MM.1S (cell line): Measurements from ENCODE around the gene GALE.

ENCODE experiments used
- DNase-seq: peaks from one replicate; pipeline ENCODE4 v3.0.0-alpha.2; 2015
- H2AFZ ChIP-seq: fragments of 300-600 bp; sonication (generic); 2 replicates; pipeline ENCODE4 v1.6.0; 2016; ENCODE audit warnings: antibody characterized with exemption, low read length
- H3F3A ChIP-seq: fragments of 300-600 bp; sonication (generic); 2 replicates; pipeline ENCODE4 v1.6.1; 2016; ENCODE audit warnings: mild to moderate bottlenecking, antibody characterized with exemption, low read length, moderate library complexity, mixed read lengths; ENCODE audit not compliant: insufficient read depth
- H3K27ac ChIP-seq: fragments of 300-600 bp; sonication (generic); 2 replicates; pipeline ENCODE4 v1.5.1; 2016; ENCODE audit warnings: mild to moderate bottlenecking, low read length
- H3K27me3 ChIP-seq: fragments of 300-600 bp; sonication (generic); replicated peaks from 2 replicates; pipeline ENCODE4 v1.6.0; 2016; ENCODE audit warnings: low read length; ENCODE audit not compliant: insufficient read depth
- H3K36me3 ChIP-seq: fragments of 300-600 bp; sonication (generic); replicated peaks from 2 replicates; pipeline ENCODE4 v1.6.1; 2016; ENCODE audit warnings: mild to moderate bottlenecking, low read length, mixed read lengths; ENCODE audit not compliant: insufficient read depth
- H3K4me1 ChIP-seq: fragments of 300-600 bp; sonication (generic); 2 replicates; pipeline ENCODE4 v1.6.1; 2016; ENCODE audit warnings: low read length, mixed read lengths
- H3K4me2 ChIP-seq: fragments of 300-600 bp; sonication (generic); 2 replicates; pipeline ENCODE4 v1.6.0; 2016; ENCODE audit warnings: low read depth, low read length
- H3K4me3 ChIP-seq: fragments of 300-600 bp; sonication (generic); 2 replicates; pipeline ENCODE4 v1.5.1; 2016; ENCODE audit warnings: low read length, mixed read lengths
- H3K79me2 ChIP-seq: fragments of 300-600 bp; sonication (generic); 2 replicates; pipeline ENCODE4 v1.6.1; 2016; ENCODE audit warnings: mixed run types, low read length, mixed read lengths
- H3K9ac ChIP-seq: fragments of 300-600 bp; sonication (generic); 2 replicates; pipeline ENCODE4 v1.6.1; 2016; ENCODE audit warnings: low read length, mixed read lengths
- H3K9me2 ChIP-seq: fragments of 300-600 bp; sonication (generic); replicated peaks from 2 replicates; pipeline ENCODE4 v1.6.1; 2016; ENCODE audit warnings: mild to moderate bottlenecking, low read length, mixed read lengths; ENCODE audit not compliant: insufficient read depth
- H3K9me3 ChIP-seq: fragments of 300-600 bp; sonication (generic); replicated peaks from 2 replicates; pipeline ENCODE4 v1.6.1; 2016; ENCODE audit warnings: mild to moderate bottlenecking, low read length, mixed read lengths; ENCODE audit not compliant: insufficient read depth
- H4K20me1 ChIP-seq: fragments of 300-600 bp; sonication (generic); 2 replicates; pipeline ENCODE4 v1.6.1; 2016; ENCODE audit warnings: mild to moderate bottlenecking, low read length, moderate library complexity, mixed read lengths; ENCODE audit not compliant: insufficient read depth
- CTCF ChIP-seq: fragments of 300-600 bp; sonication (generic); IDR thresholded peaks from 2 replicates; pipeline ENCODE4 v1.5.1; 2016; ENCODE audit warnings: antibody characterized with exemption, low read length, mixed read lengths
- EZH2 ChIP-seq: fragments of 300-600 bp; sonication (generic); optimal IDR thresholded peaks from 2 replicates; pipeline ENCODE3; 2017; ENCODE audit warnings: low read depth, mild to moderate bottlenecking, antibody characterized with exemption, low read length, mixed read lengths
- EZH2phosphoT487 ChIP-seq: fragments of 300-600 bp; sonication (generic); IDR thresholded peaks from 2 replicates; pipeline ENCODE4 v1.6.1; 2018; ENCODE audit warnings: antibody characterized with exemption, low read length

GALE gene

GRCh38 chr1:23751050-23751814 lies 49.3 kb downstream of the GALE start:
- no peaks in the 10 kb centered on the region for H3K9me2 ChIP-seq
- H3K36me3 ChIP-seq = peaks cover 20% of the 10 kb centered on the region
- H3K4me2 ChIP-seq = no peak overlapping the region
- 0 out of 2 replicates have a peak, but pooled peaks cover 3% of the 10 kb centered on the region for H3F3A ChIP-seq
- TF ChIP-seq CTCF (peak; percentile 76), EZH2phosphoT487 (no peak), EZH2 (no peak)
- H3K9ac ChIP-seq = no peak overlapping the region
- no peaks in the 10 kb centered on the region for H3K27me3 ChIP-seq
- peaks cover 21% of the 10 kb centered on the region for H4K20me1 ChIP-seq
- no peak overlapping the region for H3K27ac ChIP-seq
- peaks cover 53% of the 10 kb centered on the region for H3K79me2 ChIP-seq
- no peaks in the 10 kb centered on the region for H3K4me1 ChIP-seq
- H3K4me3 ChIP-seq = no peak overlapping the region
- no peak overlapping the region for H2AFZ ChIP-seq
- peak; percentile 51 for DNase-seq
- H3K9me3 ChIP-seq = no peaks in the 10 kb centered on the region

GRCh38 chr1:23748016-23748415 lies 52.5 kb downstream of the GALE start:
- no peak for DNase-seq
- H3K27me3 ChIP-seq = no peaks in the 10 kb centered on the region
- H3K9me3 ChIP-seq = no peaks in the 10 kb centered on the region
- peaks cover 21% of the 10 kb centered on the region for H4K20me1 ChIP-seq
- no peak overlapping the region for H3K4me2 ChIP-seq
- H3K9ac ChIP-seq = no peak overlapping the region
- H2AFZ ChIP-seq = no peak overlapping the region
- no peaks in the 10 kb centered on the region for H3K9me2 ChIP-seq
- H3F3A ChIP-seq = peaks cover 19% of the 10 kb centered on the region
- H3K4me3 ChIP-seq = no peak overlapping the region
- H3K27ac ChIP-seq = no peak overlapping the region
- H3K4me1 ChIP-seq = no peaks in the 10 kb centered on the region
- peaks cover 83% of the 10 kb centered on the region for H3K79me2 ChIP-seq
- H3K36me3 ChIP-seq = peaks cover 1% of the 10 kb centered on the region; the same call in 1 of the 2 replicates
- TF ChIP-seq EZH2 = no peak
- no peak for TF ChIP-seq CTCF
- no peak for TF ChIP-seq EZH2phosphoT487
